ENCODE results near the gene SMIM35.

SMIM35 gene

DNA sequence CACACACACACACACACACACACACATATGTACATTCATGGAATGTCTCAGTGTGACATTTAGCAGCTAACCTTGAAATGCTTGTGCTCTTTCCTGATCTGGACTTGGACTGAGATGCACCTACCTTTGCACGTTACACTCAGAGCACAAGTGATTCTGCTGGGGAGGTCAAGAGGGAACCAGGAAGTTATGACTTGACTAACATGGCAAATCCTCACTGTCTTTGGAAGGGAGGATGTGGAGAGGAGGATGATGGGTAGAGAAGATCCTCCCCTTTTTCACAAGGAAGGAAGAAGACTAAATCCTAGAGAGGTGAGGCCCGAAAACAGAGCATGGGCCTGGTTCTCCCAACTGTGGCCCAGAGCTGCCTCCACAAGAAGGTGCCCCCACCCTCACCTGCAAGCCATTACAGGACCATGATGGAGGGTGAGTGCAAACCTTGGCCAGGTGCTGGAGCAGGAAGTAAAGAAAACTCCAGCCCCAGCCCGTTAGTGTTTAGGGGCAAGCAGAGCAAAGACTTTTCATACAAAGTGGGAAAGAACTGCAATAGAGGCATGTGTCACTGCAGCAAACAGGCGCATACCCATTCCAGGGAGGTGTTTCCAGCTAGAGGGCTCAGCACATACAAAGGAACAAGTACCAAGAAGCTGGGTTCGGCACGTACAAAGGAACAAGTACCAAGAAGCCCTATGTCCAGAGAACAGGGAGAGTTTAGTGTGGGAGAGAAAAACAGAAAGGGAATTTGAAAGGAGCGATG, 39.5 kb upstream of the SMIM35 start:
- Histone ChIP-seq H3K27me3 (ENCODE audit: control insufficient read depth, low read length) (peaks cover 15% of the 10 kb centered on the region; the same call in 1 of the 2 replicates), H3F3A (ENCODE audit: control insufficient read depth, insufficient read depth) (no peaks in the 10 kb centered on the region), H4K20me1 (ENCODE audit: control insufficient read depth, insufficient read depth, low read depth, low read length) (no peaks in the 10 kb centered on the region), H3K27ac (ENCODE audit: low read depth, low read length) (no peak overlapping the region), H3K4me1 (ENCODE audit: control insufficient read depth, low read length) (peaks cover 6% of the 10 kb centered on the region), H3K9me3 (ENCODE audit: control insufficient read depth, insufficient read depth, low read length) (no peaks in the 10 kb centered on the region), H3K36me3 (ENCODE audit: control insufficient read depth, low read length) (no peaks in the 10 kb centered on the region), H3K79me2 (ENCODE audit: control insufficient read depth, low read length) (no peaks in the 10 kb centered on the region), H3K4me3 (ENCODE audit: low read length) (peak overlapping the region; percentile 21; the same call in 1 of the 2 replicates), H3K4me2 (ENCODE audit: low read length) (peak overlapping the region; percentile 34), H3K9me2 (replicated peaks; ENCODE audit: control insufficient read depth, low read length) (no peaks in the 10 kb centered on the region)
- TF ChIP-seq, protein P1, sequence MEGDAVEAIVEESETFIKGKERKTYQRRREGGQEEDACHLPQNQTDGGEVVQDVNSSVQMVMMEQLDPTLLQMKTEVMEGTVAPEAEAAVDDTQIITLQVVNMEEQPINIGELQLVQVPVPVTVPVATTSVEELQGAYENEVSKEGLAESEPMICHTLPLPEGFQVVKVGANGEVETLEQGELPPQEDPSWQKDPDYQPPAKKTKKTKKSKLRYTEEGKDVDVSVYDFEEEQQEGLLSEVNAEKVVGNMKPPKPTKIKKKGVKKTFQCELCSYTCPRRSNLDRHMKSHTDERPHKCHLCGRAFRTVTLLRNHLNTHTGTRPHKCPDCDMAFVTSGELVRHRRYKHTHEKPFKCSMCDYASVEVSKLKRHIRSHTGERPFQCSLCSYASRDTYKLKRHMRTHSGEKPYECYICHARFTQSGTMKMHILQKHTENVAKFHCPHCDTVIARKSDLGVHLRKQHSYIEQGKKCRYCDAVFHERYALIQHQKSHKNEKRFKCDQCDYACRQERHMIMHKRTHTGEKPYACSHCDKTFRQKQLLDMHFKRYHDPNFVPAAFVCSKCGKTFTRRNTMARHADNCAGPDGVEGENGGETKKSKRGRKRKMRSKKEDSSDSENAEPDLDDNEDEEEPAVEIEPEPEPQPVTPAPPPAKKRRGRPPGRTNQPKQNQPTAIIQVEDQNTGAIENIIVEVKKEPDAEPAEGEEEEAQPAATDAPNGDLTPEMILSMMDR (IDR thresholded peaks at IDR 0.05; ENCODE audit: low read depth, low read length, poor library complexity, severe bottlenecking): no peak
- TF ChIP-seq EZH2phosphoT487 (IDR thresholded peaks at IDR 0.05; ENCODE audit: borderline replicate concordance, low read length): no peak

DNA sequence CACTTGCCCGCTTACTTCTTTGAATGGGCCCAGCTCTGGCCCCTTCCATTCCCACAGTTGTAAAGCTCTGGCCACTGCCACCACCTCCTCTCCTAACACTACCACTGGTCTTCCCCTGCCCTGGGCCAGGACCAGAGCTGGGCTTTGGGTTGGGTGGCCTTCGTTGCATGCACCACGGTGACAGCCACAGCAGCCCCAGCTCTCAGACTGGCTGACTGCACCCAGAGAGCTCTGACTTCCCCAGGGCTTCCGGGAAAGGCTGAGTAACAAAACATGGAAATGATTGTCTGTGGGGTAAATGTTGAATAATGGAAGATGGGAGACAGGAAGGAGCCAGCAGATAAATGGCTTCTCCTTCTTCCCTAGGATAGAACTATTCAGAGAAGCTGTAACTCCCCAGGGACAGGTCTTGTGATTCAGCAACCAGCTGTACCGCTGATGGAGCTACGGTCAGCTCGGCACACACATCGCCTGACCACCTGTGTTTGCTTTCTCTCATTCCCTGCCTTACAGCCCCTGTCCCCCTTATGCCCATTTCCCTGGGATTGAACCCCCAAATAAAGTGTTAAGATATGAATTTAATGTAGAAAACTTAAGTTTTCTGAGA, 38.3 kb upstream of the SMIM35 start:
- Histone ChIP-seq H3K9me2 (replicated peaks; ENCODE audit: control insufficient read depth, low read length) (no peaks in the 10 kb centered on the region), H4K20me1 (ENCODE audit: control insufficient read depth, insufficient read depth, low read depth, low read length) (no peaks in the 10 kb centered on the region), H3K27ac (ENCODE audit: low read depth, low read length) (no peak overlapping the region), H3K79me2 (ENCODE audit: control insufficient read depth, low read length) (no peaks in the 10 kb centered on the region), H3K4me3 (ENCODE audit: low read length) (no peak overlapping the region), H3K9me3 (ENCODE audit: control insufficient read depth, insufficient read depth, low read length) (no peaks in the 10 kb centered on the region), H3K4me2 (ENCODE audit: low read length) (no peak overlapping the region), H3K36me3 (ENCODE audit: control insufficient read depth, low read length) (no peaks in the 10 kb centered on the region), H3K4me1 (ENCODE audit: control insufficient read depth, low read length) (peaks cover 6% of the 10 kb centered on the region), H3F3A (ENCODE audit: control insufficient read depth, insufficient read depth) (no peaks in the 10 kb centered on the region), H3K27me3 (ENCODE audit: control insufficient read depth, low read length) (peaks cover 13% of the 10 kb centered on the region)
- no peak for TF ChIP-seq EZH2phosphoT487 (IDR thresholded peaks at IDR 0.05; ENCODE audit: borderline replicate concordance, low read length)
- TF ChIP-seq, protein P1 (IDR thresholded peaks at IDR 0.05; ENCODE audit: low read depth, low read length, poor library complexity, severe bottlenecking): no peak

DNA sequence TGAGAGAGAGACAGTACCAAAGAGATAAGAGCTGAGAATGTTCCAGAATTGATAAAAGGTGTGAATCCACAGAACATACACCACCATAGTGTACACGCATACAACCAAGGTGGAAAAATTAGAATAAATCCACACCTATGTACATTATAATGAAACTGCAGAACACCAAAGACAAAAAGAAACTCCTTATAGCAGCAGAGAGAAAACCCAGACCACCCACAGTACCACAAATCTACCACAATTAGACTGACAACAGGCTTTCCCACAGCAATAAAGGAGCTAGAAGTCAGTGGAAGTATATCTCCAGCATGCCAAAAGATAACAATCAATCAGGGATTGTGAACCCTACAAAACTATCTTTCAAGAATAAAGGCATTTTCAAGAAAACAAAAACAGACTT, 34.0 kb upstream of the SMIM35 start:
- H4K20me1 ChIP-seq (ENCODE audit: control insufficient read depth, insufficient read depth, low read depth, low read length): no peaks in the 10 kb centered on the region
- H3K9me3 ChIP-seq (ENCODE audit: control insufficient read depth, insufficient read depth, low read length): no peaks in the 10 kb centered on the region
- no peak overlapping the region for H3K4me3 ChIP-seq (ENCODE audit: low read length)
- H3K4me2 ChIP-seq (ENCODE audit: low read length): no peak overlapping the region
- no peaks in the 10 kb centered on the region for H3K79me2 ChIP-seq (ENCODE audit: control insufficient read depth, low read length)
- H3K36me3 ChIP-seq (ENCODE audit: control insufficient read depth, low read length): no peaks in the 10 kb centered on the region
- H3F3A ChIP-seq (ENCODE audit: control insufficient read depth, insufficient read depth): no peaks in the 10 kb centered on the region
- peaks cover 3% of the 10 kb centered on the region; the same call in 1 of the 2 replicates for H3K4me1 ChIP-seq (ENCODE audit: control insufficient read depth, low read length)
- H3K27me3 ChIP-seq (ENCODE audit: control insufficient read depth, low read length): peaks cover 22% of the 10 kb centered on the region
- no peak for TF ChIP-seq EZH2phosphoT487 (IDR thresholded peaks at IDR 0.05; ENCODE audit: borderline replicate concordance, low read length)
- TF ChIP-seq, protein P1 (IDR thresholded peaks at IDR 0.05; ENCODE audit: low read depth, low read length, poor library complexity, severe bottlenecking): no peak
- H3K9me2 ChIP-seq (replicated peaks; ENCODE audit: control insufficient read depth, low read length): no peaks in the 10 kb centered on the region
- no peak overlapping the region for H3K27ac ChIP-seq (ENCODE audit: low read depth, low read length)

Measured in DOHH2 (cell line).